Caco-2 (cell line): ENCODE data around the gene MAP3K9. TPM values are rescaled to one million over a fixed set of nuclear protein-coding genes. Genes with fewer than 3 reads are reported as not detected.
A peak's percentile ranks its signal among the peaks of the same experiment; 100 is the strongest.

ENCODE experiments used
- BruUV-seq: library from RNA; stranded (reverse); fragments of 400-500 nt; replicated peaks from 2 replicates; lab custom pipeline; 2021; lab: Mats Ljungman, UMichigan
- CTCF ChIA-PET: fragments of 300-600 bp; sonication (Branson Sonifier 250); formaldehyde crosslinking; loops from one replicate; lab custom pipeline; 2022; ENCODE audit warnings: antibody characterized with exemption; lab: Charles Lee
- POLR2A ChIA-PET: fragments of 300-600 bp; sonication (Branson Sonifier 250); formaldehyde crosslinking; loops from one replicate; lab custom pipeline; 2022; ENCODE audit warnings: antibody characterized with exemption; lab: Charles Lee
- DNase-seq, 2 experiments: peaks; one replicate each; pipeline versions ENCODE4 v3.0.0 to v3.0.0-alpha.2; 2020 to 2022
- H3K27me3 ChIP-seq: replicated peaks from 2 replicates; pipeline ENCODE4 v1.6.0; 2011; ENCODE audit warnings: low read length; ENCODE audit not compliant: control insufficient read depth, insufficient read depth
- H3K36me3 ChIP-seq: 2 replicates; pipeline ENCODE4 v1.5.1; 2011; ENCODE audit warnings: low read length; ENCODE audit not compliant: control insufficient read depth, insufficient read depth
- H3K4me1 ChIP-seq: fragments of 250-450 bp; sonication (Bioruptor Pico); 2 replicates; pipeline ENCODE4 v1.5.1; 2020; ENCODE audit warnings: mild to moderate bottlenecking
- H3K4me3 ChIP-seq: 2 replicates; pipeline ENCODE4 v1.5.1; 2011; ENCODE audit warnings: low read depth, mild to moderate bottlenecking, control low read depth, low read length
- H3K9me3 ChIP-seq: fragments of 250-450 bp; sonication (Bioruptor Pico); 2 replicates; pipeline ENCODE4 v1.5.1; 2020; ENCODE audit warnings: mild to moderate bottlenecking, moderate library complexity
- H3K27ac Mint-ChIP-seq: one replicate; pipeline ENCODE4 v1.8.0; 2022; ENCODE audit warnings: mixed read lengths; ENCODE audit not compliant: unreplicated experiment
- H3K27me3 Mint-ChIP-seq: one replicate; pipeline ENCODE4 v1.8.0; 2022; ENCODE audit warnings: mixed read lengths; ENCODE audit not compliant: insufficient read depth, unreplicated experiment
- H3K36me3 Mint-ChIP-seq: one replicate; pipeline ENCODE4 v1.8.0; 2022; ENCODE audit warnings: mild to moderate bottlenecking, mixed read lengths; ENCODE audit not compliant: insufficient read depth, unreplicated experiment
- H3K4me1 Mint-ChIP-seq: one replicate; pipeline ENCODE4 v1.8.0; 2022; ENCODE audit warnings: low read depth, mixed read lengths; ENCODE audit not compliant: unreplicated experiment
- H3K4me3 Mint-ChIP-seq: one replicate; pipeline ENCODE4 v1.8.0; 2022; ENCODE audit warnings: mild to moderate bottlenecking, moderate library complexity, mixed read lengths; ENCODE audit not compliant: unreplicated experiment
- H3K9me3 Mint-ChIP-seq: one replicate; pipeline ENCODE4 v1.8.0; 2022; ENCODE audit warnings: mixed read lengths; ENCODE audit not compliant: unreplicated experiment
- intact Hi-C: fragments of 100-400 bp; cut with micrococcal nuclease; formaldehyde crosslinking; loops from one replicate; pipeline ENCODE4 v1.10.0; 2022; ENCODE audit not compliant: unreplicated experiment
- total RNA-seq: library from RNA; stranded (reverse); gene quantifications from 2 replicates; pipeline ENCODE4 v1.2.3, GENCODE V29; 2022
- TF ChIP-seq, protein P1 (sequence below), 2 experiments: fragments of 200-600 bp in 1 of 2; IDR thresholded peaks; 1 replicate in 1 of 2; 2 replicates in 1 of 2; pipeline versions ENCODE4 v1.5.1 to v1.8.0; 2011 to 2022; ENCODE audit warnings: antibody characterized with exemption in 1 of 2, control low read depth in 1 of 2, inconsistent platforms in 1 of 2, low read depth in 1 of 2, low read length in 1 of 2, mild to moderate bottlenecking in 1 of 2, moderate library complexity in 1 of 2; ENCODE audit not compliant: insufficient read depth in 1 of 2, severe bottlenecking in 1 of 2, unreplicated experiment in 1 of 2

Gene MAP3K9
- total RNA-seq, 1 experiment from 2014 or later: 19.5 TPM

DNA sequence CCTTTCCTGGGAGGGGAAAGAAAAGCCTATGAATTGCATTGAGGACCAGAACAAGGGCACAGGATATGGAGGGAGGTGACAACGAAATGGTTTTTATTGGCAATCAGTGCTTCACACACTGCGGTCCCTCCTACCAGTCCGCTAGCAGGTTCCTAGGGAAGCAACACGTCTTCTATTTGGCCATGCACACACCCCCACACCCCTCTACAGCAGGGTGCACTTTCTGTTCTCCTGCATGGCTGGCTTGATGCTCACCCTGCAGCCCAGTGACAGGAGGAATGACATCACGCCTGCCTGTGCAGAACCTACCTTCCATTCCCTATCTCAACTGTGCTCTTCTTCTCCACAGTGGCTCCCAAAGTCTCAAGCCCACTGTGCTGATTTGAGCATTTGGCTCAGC is 109.7 kb downstream of the MAP3K9 start:
- intact Hi-C loops: no loop called here
- H3K4me3 ChIP-seq: no peak overlapping the region
- H3K4me1 ChIP-seq: peaks cover 15% of the 10 kb centered on the region
- no peak overlapping the region for H3K27ac Mint-ChIP-seq
- H3K4me3 Mint-ChIP-seq: no peak overlapping the region
- ChIA-PET POLR2A (interaction anchor here (0.6 kb wide), 1 partner anchor 41 kb away, joined by 3 read pairs; no protein-coding TSS in a partner anchor), CTCF (no interaction called here)
- BruUV-seq: no TSS peak
- H3K9me3 Mint-ChIP-seq: no peaks in the 10 kb centered on the region
- no peaks in the 10 kb centered on the region for H3K27me3 Mint-ChIP-seq
- H3K36me3 Mint-ChIP-seq: no peaks in the 10 kb centered on the region
- H3K36me3 ChIP-seq: no peaks in the 10 kb centered on the region
- no peak for DNase-seq
- H3K4me1 Mint-ChIP-seq: peaks cover 17% of the 10 kb centered on the region
- no peaks in the 10 kb centered on the region for H3K9me3 ChIP-seq
- no peaks in the 10 kb centered on the region for H3K27me3 ChIP-seq
- TF ChIP-seq, protein P1, sequence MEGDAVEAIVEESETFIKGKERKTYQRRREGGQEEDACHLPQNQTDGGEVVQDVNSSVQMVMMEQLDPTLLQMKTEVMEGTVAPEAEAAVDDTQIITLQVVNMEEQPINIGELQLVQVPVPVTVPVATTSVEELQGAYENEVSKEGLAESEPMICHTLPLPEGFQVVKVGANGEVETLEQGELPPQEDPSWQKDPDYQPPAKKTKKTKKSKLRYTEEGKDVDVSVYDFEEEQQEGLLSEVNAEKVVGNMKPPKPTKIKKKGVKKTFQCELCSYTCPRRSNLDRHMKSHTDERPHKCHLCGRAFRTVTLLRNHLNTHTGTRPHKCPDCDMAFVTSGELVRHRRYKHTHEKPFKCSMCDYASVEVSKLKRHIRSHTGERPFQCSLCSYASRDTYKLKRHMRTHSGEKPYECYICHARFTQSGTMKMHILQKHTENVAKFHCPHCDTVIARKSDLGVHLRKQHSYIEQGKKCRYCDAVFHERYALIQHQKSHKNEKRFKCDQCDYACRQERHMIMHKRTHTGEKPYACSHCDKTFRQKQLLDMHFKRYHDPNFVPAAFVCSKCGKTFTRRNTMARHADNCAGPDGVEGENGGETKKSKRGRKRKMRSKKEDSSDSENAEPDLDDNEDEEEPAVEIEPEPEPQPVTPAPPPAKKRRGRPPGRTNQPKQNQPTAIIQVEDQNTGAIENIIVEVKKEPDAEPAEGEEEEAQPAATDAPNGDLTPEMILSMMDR (IDR thresholded peaks at IDR 0.05; ENCODE audit: insufficient read depth in 1 of 2, low read depth in 1 of 2, low read length in 1 of 2, severe bottlenecking in 1 of 2, unreplicated experiment in 1 of 2): no peak

DNA sequence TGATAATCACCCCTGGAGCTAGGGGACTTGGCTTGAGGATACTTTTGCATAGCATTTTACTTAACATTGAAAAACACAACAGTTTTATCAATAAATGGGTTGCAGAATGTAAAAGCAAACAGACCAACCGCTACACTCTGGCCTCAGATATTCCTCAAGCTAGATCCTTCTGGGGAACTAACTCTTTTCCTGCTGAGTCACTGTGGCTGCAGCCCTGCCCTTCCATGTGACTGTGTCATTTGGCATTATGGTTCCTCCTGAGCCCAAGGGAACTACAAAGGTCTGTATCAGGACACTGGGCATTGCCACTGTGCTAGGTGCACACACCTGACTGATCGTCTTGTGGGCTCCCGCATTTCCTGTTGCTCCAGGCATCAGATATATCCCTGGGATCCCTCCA is 111.0 kb downstream of the MAP3K9 start:
- H3K27me3 ChIP-seq: no peaks in the 10 kb centered on the region
- no peak for DNase-seq
- ChIA-PET POLR2A (interaction anchor here (0.7 kb wide), 1 partner anchor 21 kb away, joined by 5 read pairs; no protein-coding TSS in a partner anchor), CTCF (no interaction called here)
- TF ChIP-seq, protein P1 (IDR thresholded peaks at IDR 0.05; ENCODE audit: insufficient read depth in 1 of 2, low read depth in 1 of 2, low read length in 1 of 2, severe bottlenecking in 1 of 2, unreplicated experiment in 1 of 2): no peak
- H3K4me1 Mint-ChIP-seq: peaks cover 17% of the 10 kb centered on the region
- no peaks in the 10 kb centered on the region for H3K36me3 Mint-ChIP-seq
- no peaks in the 10 kb centered on the region for H3K36me3 ChIP-seq
- no peaks in the 10 kb centered on the region for H3K9me3 Mint-ChIP-seq
- H3K27ac Mint-ChIP-seq: peak overlapping the region; percentile 23
- BruUV-seq: no TSS peak
- H3K27me3 Mint-ChIP-seq: no peaks in the 10 kb centered on the region
- H3K9me3 ChIP-seq: no peaks in the 10 kb centered on the region
- no peak overlapping the region for H3K4me3 ChIP-seq
- intact Hi-C loops: no loop called here
- no peak overlapping the region for H3K4me3 Mint-ChIP-seq
- H3K4me1 ChIP-seq: peaks cover 15% of the 10 kb centered on the region

DNA sequence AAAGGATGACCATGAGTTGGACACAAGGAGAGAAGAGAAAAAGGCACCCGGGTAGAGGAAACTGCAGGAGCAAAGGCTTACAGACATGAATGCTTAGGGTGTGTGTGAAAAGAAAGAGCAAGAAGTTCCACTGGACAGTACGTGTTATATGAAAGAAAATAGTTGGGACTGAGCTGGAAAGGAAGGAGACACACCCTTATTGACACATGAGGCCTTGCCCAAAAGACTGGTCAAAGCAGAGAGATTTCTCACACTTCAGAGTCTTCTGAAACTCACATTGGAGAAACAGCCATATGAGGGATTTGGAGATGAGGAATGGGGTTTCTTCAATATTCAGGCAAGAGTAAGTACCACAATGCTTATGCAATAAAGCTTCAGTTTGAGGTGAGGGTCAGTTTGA is 111.6 kb downstream of the MAP3K9 start:
- no peaks in the 10 kb centered on the region for H3K27me3 Mint-ChIP-seq
- CTCF ChIA-PET: no interaction called here

More for the DNA sequence above, 111.6 kb downstream of the MAP3K9 start:
- BruUV-seq: no TSS peak
- Histone ChIP-seq H3K9me3 (no peaks in the 10 kb centered on the region), H3K27me3 (no peaks in the 10 kb centered on the region), H3K36me3 (no peaks in the 10 kb centered on the region), H3K4me3 (no peak overlapping the region), H3K4me1 (peaks cover 15% of the 10 kb centered on the region)
- Mint-ChIP-seq H3K36me3 (no peaks in the 10 kb centered on the region), H3K9me3 (no peaks in the 10 kb centered on the region), H3K4me1 (peaks cover 17% of the 10 kb centered on the region), H3K27ac (no peak overlapping the region), H3K4me3 (no peak overlapping the region)
- intact Hi-C loops: no loop called here
- DNase-seq: no peak
- POLR2A ChIA-PET: interaction anchor here (0.7 kb wide), 1 partner anchor 21 kb away, joined by 5 read pairs; no protein-coding TSS in a partner anchor
- TF ChIP-seq, protein P1 (IDR thresholded peaks at IDR 0.05; ENCODE audit: insufficient read depth in 1 of 2, low read depth in 1 of 2, low read length in 1 of 2, severe bottlenecking in 1 of 2, unreplicated experiment in 1 of 2): no peak
